BJ (cell line): ENCODE results near the gene CACNG1. TPM values are rescaled to one million over a fixed set of nuclear protein-coding genes. Genes with fewer than 3 reads are reported as not detected.

ENCODE experiments used
- CTCF ChIA-PET: fragments of 350-600 bp; formaldehyde crosslinking; extraction: SDS; loops from one replicate; lab custom pipeline; 2021; ENCODE audit warnings: antibody characterized with exemption, inconsistent platforms; lab: Yijun Ruan, JAX
- POLR2A ChIA-PET: fragments of 300-600 bp; sonication (Branson Sonifier 250); formaldehyde crosslinking; extraction: SDS; loops from one replicate; lab custom pipeline; 2021; ENCODE audit warnings: antibody characterized with exemption; lab: Charles Lee
- DNase-seq: peaks from one replicate; pipeline ENCODE4 v3.0.0-alpha.2; 2011; ENCODE audit warnings: low read depth
- H3K27me3 ChIP-seq: 2 replicates; pipeline ENCODE4 v1.6.0; 2011; ENCODE audit warnings: low read length; ENCODE audit not compliant: control insufficient read depth, insufficient read depth
- H3K36me3 ChIP-seq: 2 replicates; pipeline ENCODE4 v1.5.1; 2011; ENCODE audit warnings: low read length; ENCODE audit not compliant: control insufficient read depth, insufficient read depth
- H3K4me3 ChIP-seq: 2 replicates; pipeline ENCODE4 v1.5.1; 2011; ENCODE audit warnings: low read depth, mild to moderate bottlenecking, control low read depth, low read length
- polyA plus RNA-seq: library from polyadenylated mRNA; depleted of rRNA; stranded (reverse); fragments of >200 nt; gene quantifications from 2 replicates; pipeline ENCODE4 v1.2.3, GENCODE V29; 2011
- TF ChIP-seq, protein P1 (sequence below): IDR thresholded peaks from 2 replicates; pipeline ENCODE4 v1.5.1; 2011; ENCODE audit warnings: low read depth, mild to moderate bottlenecking, control low read depth, inconsistent platforms, low read length, moderate library complexity; ENCODE audit not compliant: insufficient read depth

The CACNG1 gene
- polyA plus RNA-seq, 1 experiment: not detected

DNA sequence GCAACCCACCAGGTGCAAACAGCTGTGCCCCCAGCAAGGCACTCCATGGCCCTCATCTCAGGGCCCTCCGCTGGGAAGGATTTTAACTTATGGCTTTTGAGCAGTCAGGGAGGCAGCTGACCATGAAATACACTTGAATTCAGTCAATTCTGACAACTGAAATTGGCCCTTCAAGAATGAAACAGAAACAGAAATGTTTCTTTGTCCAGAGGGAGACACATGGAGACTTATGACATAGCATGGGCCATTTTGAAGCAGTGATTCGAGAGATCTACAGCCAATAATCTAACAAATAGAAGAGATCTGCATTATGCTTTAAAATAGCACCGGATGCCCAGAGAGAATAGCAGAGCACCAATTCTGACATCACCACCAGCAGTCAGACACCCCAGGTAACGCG, 7.5 kb downstream of the CACNG1 start:
- CTCF ChIA-PET: no interaction called here

GRCh38 chr17:67052720-67053437, 8.5 kb downstream of the CACNG1 start:
- DNase-seq: no peak
- Histone ChIP-seq H3K4me3 (no peak overlapping the region), H3K27me3 (0 out of 2 replicates have a peak, but pooled peaks cover 5% of the 10 kb centered on the region), H3K36me3 (no peaks in the 10 kb centered on the region)
- ChIA-PET POLR2A (no interaction called here), CTCF (no interaction called here)
- TF ChIP-seq, protein P1, sequence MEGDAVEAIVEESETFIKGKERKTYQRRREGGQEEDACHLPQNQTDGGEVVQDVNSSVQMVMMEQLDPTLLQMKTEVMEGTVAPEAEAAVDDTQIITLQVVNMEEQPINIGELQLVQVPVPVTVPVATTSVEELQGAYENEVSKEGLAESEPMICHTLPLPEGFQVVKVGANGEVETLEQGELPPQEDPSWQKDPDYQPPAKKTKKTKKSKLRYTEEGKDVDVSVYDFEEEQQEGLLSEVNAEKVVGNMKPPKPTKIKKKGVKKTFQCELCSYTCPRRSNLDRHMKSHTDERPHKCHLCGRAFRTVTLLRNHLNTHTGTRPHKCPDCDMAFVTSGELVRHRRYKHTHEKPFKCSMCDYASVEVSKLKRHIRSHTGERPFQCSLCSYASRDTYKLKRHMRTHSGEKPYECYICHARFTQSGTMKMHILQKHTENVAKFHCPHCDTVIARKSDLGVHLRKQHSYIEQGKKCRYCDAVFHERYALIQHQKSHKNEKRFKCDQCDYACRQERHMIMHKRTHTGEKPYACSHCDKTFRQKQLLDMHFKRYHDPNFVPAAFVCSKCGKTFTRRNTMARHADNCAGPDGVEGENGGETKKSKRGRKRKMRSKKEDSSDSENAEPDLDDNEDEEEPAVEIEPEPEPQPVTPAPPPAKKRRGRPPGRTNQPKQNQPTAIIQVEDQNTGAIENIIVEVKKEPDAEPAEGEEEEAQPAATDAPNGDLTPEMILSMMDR: no peak

More for the DNA sequence above, 7.5 kb downstream of the CACNG1 start:
- no peak overlapping the region for H3K4me3 ChIP-seq
- no peaks in the 10 kb centered on the region for H3K36me3 ChIP-seq
- DNase-seq: no peak
- TF ChIP-seq, protein P1: no peak
- H3K27me3 ChIP-seq: 0 out of 2 replicates have a peak, but pooled peaks cover 5% of the 10 kb centered on the region
- POLR2A ChIA-PET: no interaction called here

GRCh38 chr17:67053438-67054000, 9.2 kb downstream of the CACNG1 start:
- POLR2A ChIA-PET: interaction anchor here (0.6 kb wide), 1 partner anchor 17 kb away, joined by 4 read pairs; no protein-coding TSS in a partner anchor
- TF ChIP-seq, protein P1: no peak
- Histone ChIP-seq H3K36me3 (no peaks in the 10 kb centered on the region), H3K27me3 (0 out of 2 replicates have a peak, but pooled peaks cover 5% of the 10 kb centered on the region), H3K4me3 (no peak overlapping the region)
- CTCF ChIA-PET: interaction anchor here (0.7 kb wide), 1 partner anchor 10 kb away, joined by 4 read pairs; no protein-coding TSS in a partner anchor
- no peak for DNase-seq

DNA sequence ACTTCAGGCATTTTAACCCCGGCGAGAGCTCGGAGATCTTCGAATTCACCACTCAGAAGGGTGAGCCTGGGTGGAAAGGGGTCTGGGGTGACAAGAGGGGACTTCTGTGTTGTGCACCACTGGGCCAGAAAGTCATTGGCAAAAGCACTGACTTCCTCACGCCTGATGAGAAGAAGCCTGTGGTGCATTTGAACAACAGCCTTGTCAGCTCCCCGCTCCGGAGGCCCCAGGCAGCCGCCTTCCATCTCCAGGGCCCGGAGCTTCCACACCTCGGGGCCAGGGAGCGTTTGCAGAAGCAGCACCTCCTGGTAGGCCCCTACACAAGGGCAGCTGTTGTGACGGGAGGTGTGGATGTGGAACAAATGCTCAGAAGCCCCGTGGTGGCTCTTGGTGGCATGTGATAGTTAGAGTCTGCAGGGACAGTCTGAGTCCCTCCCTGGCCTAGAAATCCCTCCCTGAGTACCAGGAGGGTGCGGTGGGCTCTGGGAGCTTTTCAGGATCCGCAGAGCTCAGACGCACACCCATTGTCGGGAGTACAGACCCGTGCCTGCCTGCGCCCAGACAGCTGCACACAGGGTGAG, 9.7 kb downstream of the CACNG1 start:
- H3K36me3 ChIP-seq: no peaks in the 10 kb centered on the region
- no peak overlapping the region for H3K4me3 ChIP-seq
- POLR2A ChIA-PET: interaction anchor here (0.6 kb wide), 1 partner anchor 18 kb away, joined by 4 read pairs; no protein-coding TSS in a partner anchor
- DNase-seq: no peak
- CTCF ChIA-PET: interaction anchor here (0.7 kb wide), 1 partner anchor 11 kb away, joined by 4 read pairs; no protein-coding TSS in a partner anchor
- 0 out of 2 replicates have a peak, but pooled peaks cover 5% of the 10 kb centered on the region for H3K27me3 ChIP-seq
- TF ChIP-seq, protein P1: no peak

GRCh38 chr17:67054608-67055007, 10.3 kb downstream of the CACNG1 start:
- POLR2A ChIA-PET: no interaction called here
- CTCF ChIA-PET: interaction anchor here (0.7 kb wide), 1 partner anchor 11 kb away, joined by 4 read pairs; no protein-coding TSS in a partner anchor
- Histone ChIP-seq H3K27me3 (0 out of 2 replicates have a peak, but pooled peaks cover 5% of the 10 kb centered on the region), H3K4me3 (no peak overlapping the region), H3K36me3 (no peaks in the 10 kb centered on the region)
- DNase-seq: no peak
- TF ChIP-seq, protein P1: no peak
